Measurements from ENCODE around the gene LILRA2. TPM values are rescaled to one million over a fixed set of nuclear protein-coding genes. Genes with fewer than 3 reads are reported as not detected.

The LILRA2 gene
- total RNA-seq, 4 donors from 2014 or later = 1.7 to 5.4 (median 4.3) TPM

GRCh38 chr19:54554006-54554405, 19.6 kb upstream of the LILRA2 start:
- no peak overlapping the region for H3K27ac ChIP-seq
- H3K27me3 ChIP-seq = no peaks in the 10 kb centered on the region
- no peak for TF ChIP-seq CTCF (IDR thresholded peaks at IDR 0.05)
- no peak for TF ChIP-seq EP300 (IDR thresholded peaks at IDR 0.05)
- no peak for TF ChIP-seq POLR2A (IDR thresholded peaks at IDR 0.05)
- no peak overlapping the region for H3K4me3 ChIP-seq
- H3K36me3 ChIP-seq = no peaks in the 10 kb centered on the region
- DNase-seq (ENCODE audit: low spot score in 2 of 2) = no peak
- no peaks in the 10 kb centered on the region for H3K4me1 ChIP-seq
- H3K9me3 ChIP-seq = peaks cover 0 to 7% (median 0%) of the 10 kb centered on the region in 4 donors
- WGBS, 2 donors = 79 to 85% methylated on average over 10 of the region's 10 CpGs

- TF ChIP-seq CTCF (IDR thresholded peaks at IDR 0.05) = no peak
- TF ChIP-seq POLR2A (IDR thresholded peaks at IDR 0.05) = no peak
- TF ChIP-seq EP300 (IDR thresholded peaks at IDR 0.05) = no peak
- Histone ChIP-seq H3K4me3 (no peak overlapping the region), H3K4me1 (no peaks in the 10 kb centered on the region), H3K27me3 (no peaks in the 10 kb centered on the region), H3K9me3 (peaks cover 0 to 7% (median 0%) of the 10 kb centered on the region in 4 donors), H3K27ac (no peak overlapping the region), H3K36me3 (no peaks in the 10 kb centered on the region)
- no peak for DNase-seq (ENCODE audit: low spot score in 2 of 2)
- WGBS, 2 donors = 90% methylated on average over 16 of the region's 16 CpGs
Measured at GRCh38 chr19:54554896-54555295, 18.7 kb upstream of the LILRA2 start.

- no peaks in the 10 kb centered on the region for H3K36me3 ChIP-seq
- peaks cover 0 to 2% (median 0%) of the 10 kb centered on the region in 4 donors for H3K9me3 ChIP-seq
- no peak for TF ChIP-seq CTCF (IDR thresholded peaks at IDR 0.05)
- no peak for TF ChIP-seq EP300 (IDR thresholded peaks at IDR 0.05)
- TF ChIP-seq POLR2A (IDR thresholded peaks at IDR 0.05) = no peak
- H3K27me3 ChIP-seq = no peaks in the 10 kb centered on the region
- H3K4me1 ChIP-seq = no peaks in the 10 kb centered on the region
- H3K27ac ChIP-seq = no peak overlapping the region
- 70% methylated on average over 1 of the region's 1 CpG for WGBS, 2 donors
- no peak overlapping the region for H3K4me3 ChIP-seq
- DNase-seq (ENCODE audit: low spot score in 2 of 2) = no peak
Measured at GRCh38 chr19:54556194-54556593, 17.4 kb upstream of the LILRA2 start.

GRCh38 chr19:54558339-54558738, 15.3 kb upstream of the LILRA2 start:
- Histone ChIP-seq H3K4me3 (no peak overlapping the region), H3K27me3 (no peaks in the 10 kb centered on the region), H3K4me1 (no peaks in the 10 kb centered on the region), H3K9me3 (peaks cover 0 to 3% (median 0%) of the 10 kb centered on the region in 4 donors), H3K36me3 (no peaks in the 10 kb centered on the region), H3K27ac (no peak overlapping the region)
- WGBS, 2 donors = 50 to 76% methylated on average over 3 of the region's 3 CpGs
- TF ChIP-seq EP300 (IDR thresholded peaks at IDR 0.05) = no peak
- TF ChIP-seq POLR2A (IDR thresholded peaks at IDR 0.05) = no peak
- TF ChIP-seq CTCF (IDR thresholded peaks at IDR 0.05) = no peak
- no peak for DNase-seq (ENCODE audit: low spot score in 2 of 2)

- no peak for DNase-seq (ENCODE audit: low spot score in 2 of 2)
Measured at GRCh38 chr19:54560881-54561385, 12.7 kb upstream of the LILRA2 start.

More at GRCh38 chr19:54560881-54561385, 12.7 kb upstream of the LILRA2 start:
- WGBS, 2 donors = 90 to 91% methylated on average over 11 of the region's 11 CpGs
- Histone ChIP-seq H3K4me3 (no peak overlapping the region), H3K4me1 (no peaks in the 10 kb centered on the region), H3K36me3 (no peaks in the 10 kb centered on the region), H3K27ac (no peak overlapping the region), H3K27me3 (no peaks in the 10 kb centered on the region), H3K9me3 (peaks cover 0 to 3% (median 0%) of the 10 kb centered on the region in 4 donors)
- no peak for TF ChIP-seq POLR2A (IDR thresholded peaks at IDR 0.05)
- TF ChIP-seq CTCF (IDR thresholded peaks at IDR 0.05) = no peak
- no peak for TF ChIP-seq EP300 (IDR thresholded peaks at IDR 0.05)

Data from tibial nerve (tissue), 4 donors.